Tibial nerve (tissue), 4 donors: Measurements from ENCODE around the gene HS6ST1. TPM values are rescaled to one million over a fixed set of nuclear protein-coding genes. Genes with fewer than 3 reads are reported as not detected.
A peak's percentile ranks its signal among the peaks of the same experiment; 100 is the strongest.

Experiments
- DNase-seq, 2 donors: peaks; one replicate each; pipeline ENCODE4 v3.0.0-alpha.2; 2019; ENCODE audit warnings: low spot score in 2 of 2
- H3K27ac ChIP-seq, 4 donors: fragments of 200-600 bp; sonication (generic) in 3 of 4; one replicate each; pipeline ENCODE4 v1.5.1; 2017 to 2019; ENCODE audit warnings: mild to moderate bottlenecking in 1 of 4
- H3K27me3 ChIP-seq, 2 donors: fragments of 200-600 bp; sonication (generic) in 1 of 2; one replicate each; pipeline versions ENCODE4 v1.5.1 to v1.6.0; 2017 to 2019
- H3K36me3 ChIP-seq, 3 donors: fragments of 200-600 bp; sonication (generic); one replicate each; pipeline ENCODE4 v1.5.1; 2018 to 2019
- H3K4me1 ChIP-seq, 4 donors: fragments of 200-600 bp; sonication (generic) in 3 of 4; one replicate each; pipeline ENCODE4 v1.5.1; 2017 to 2019
- H3K4me3 ChIP-seq, 4 donors: fragments of 200-600 bp; sonication (generic) in 3 of 4; one replicate each; pipeline ENCODE4 v1.5.1; 2017 to 2019; ENCODE audit warnings: mild to moderate bottlenecking in 1 of 4, moderate library complexity in 1 of 4
- H3K9me3 ChIP-seq, 4 donors: fragments of 200-600 bp; sonication (generic) in 3 of 4; one replicate each; pipeline ENCODE4 v1.5.1; 2017 to 2019
- CTCF ChIP-seq, 5 experiments: fragments of 200-600 bp in 3 of 5; fragments of 450-650 bp in 2 of 5; sonication (generic) in 3 of 5; IDR thresholded peaks; one replicate each; pipeline ENCODE4 v1.5.1; 2016 to 2019; ENCODE audit warnings: antibody characterized with exemption in 5 of 5, mild to moderate bottlenecking in 3 of 5, moderate library complexity in 2 of 5
- EP300 ChIP-seq, 2 donors: sonication (generic); formaldehyde crosslinking; IDR thresholded peaks; one replicate each; pipeline ENCODE4 v1.6.1; 2017; ENCODE audit warnings: antibody characterized with exemption in 2 of 2, mild to moderate bottlenecking in 1 of 2
- POLR2A ChIP-seq, 2 donors: fragments of 450-650 bp; IDR thresholded peaks; one replicate each; pipeline ENCODE4 v1.6.1; 2017; ENCODE audit warnings: antibody characterized with exemption in 2 of 2, mild to moderate bottlenecking in 2 of 2, moderate library complexity in 2 of 2
- WGBS, 2 donors: methylation state at CpG; one replicate each; pipeline ENCODE4 v1.1.5; 2018; 5-methylcytosine and 5-hydroxymethylcytosine counted together
- total RNA-seq, 4 donors: library from RNA; depleted of rRNA; stranded (reverse); fragments of >200 nt; gene quantifications; one replicate each; pipeline ENCODE4 v1.1.0, GENCODE V29; 2016

HS6ST1 gene
- total RNA-seq, 4 donors from 2014 or later = 21.6 to 51.6 (median 39.3) TPM

- 90 to 97% methylated on average over 2 to 8 of the region's 8 CpGs for WGBS, 2 donors
- peaks cover 0 to 24% (median 7%) of the 10 kb centered on the region in 4 donors for H3K4me1 ChIP-seq
- DNase-seq = no peak
Measured at GRCh38 chr2:128364441-128364911, 45.8 kb upstream of the HS6ST1 start.

GRCh38 chr2:128363934-128364361 is 45.3 kb upstream of the HS6ST1 start:
- Histone ChIP-seq H3K4me1 (peaks cover 0 to 19% (median 7%) of the 10 kb centered on the region in 4 donors), H3K9me3 (no peaks in the 10 kb centered on the region), H3K27ac (peak overlapping the region in 1 of 4 donors; percentile 10), H3K27me3 (no peaks in the 10 kb centered on the region), H3K4me3 (no peak overlapping the region), H3K36me3 (no peaks in the 10 kb centered on the region)
- no peak for DNase-seq
- TF ChIP-seq EP300 (IDR thresholded peaks at IDR 0.05) (no peak), CTCF (IDR thresholded peaks at IDR 0.05) (no peak), POLR2A (IDR thresholded peaks at IDR 0.05) (no peak)
- 74% methylated on average over 10 to 11 of the region's 11 CpGs for WGBS, 2 donors

More at GRCh38 chr2:128364441-128364911, 45.8 kb upstream of the HS6ST1 start:
- H3K27ac ChIP-seq = no peak overlapping the region
- TF ChIP-seq CTCF (IDR thresholded peaks at IDR 0.05) (no peak), POLR2A (IDR thresholded peaks at IDR 0.05) (no peak), EP300 (IDR thresholded peaks at IDR 0.05) (no peak)
- no peaks in the 10 kb centered on the region for H3K27me3 ChIP-seq
- H3K36me3 ChIP-seq = no peaks in the 10 kb centered on the region
- no peaks in the 10 kb centered on the region for H3K9me3 ChIP-seq
- no peak overlapping the region for H3K4me3 ChIP-seq

- no peak overlapping the region for H3K4me3 ChIP-seq
- WGBS, 2 donors = 7 to 25% methylated on average over 6 of the region's 6 CpGs
- TF ChIP-seq POLR2A (IDR thresholded peaks at IDR 0.05) = no peak
Measured at GRCh38 chr2:128362889-128363228, 44.2 kb upstream of the HS6ST1 start.

GRCh38 chr2:128362176-128362888 is 43.7 kb upstream of the HS6ST1 start:
- peak overlapping the region in 2 of 4 donors; percentile 8 to 70 for H3K27ac ChIP-seq
- peaks cover 0 to 19% (median 7%) of the 10 kb centered on the region in 4 donors for H3K4me1 ChIP-seq
- TF ChIP-seq POLR2A (IDR thresholded peaks at IDR 0.05) (no peak), EP300 (IDR thresholded peaks at IDR 0.05) (no peak), CTCF (IDR thresholded peaks at IDR 0.05) (no peak)
- no peaks in the 10 kb centered on the region for H3K27me3 ChIP-seq
- no peaks in the 10 kb centered on the region for H3K9me3 ChIP-seq
- no peaks in the 10 kb centered on the region for H3K36me3 ChIP-seq
- 44 to 54% methylated on average over 12 of the region's 12 CpGs for WGBS, 2 donors
- DNase-seq = no peak
- no peak overlapping the region for H3K4me3 ChIP-seq

More at GRCh38 chr2:128362889-128363228, 44.2 kb upstream of the HS6ST1 start:
- DNase-seq = no peak
- no peaks in the 10 kb centered on the region for H3K9me3 ChIP-seq
- no peaks in the 10 kb centered on the region for H3K36me3 ChIP-seq
- H3K4me1 ChIP-seq = peaks cover 0 to 19% (median 7%) of the 10 kb centered on the region in 4 donors
- H3K27me3 ChIP-seq = no peaks in the 10 kb centered on the region
- H3K27ac ChIP-seq = peak overlapping the region in 2 of 4 donors; percentile 8 to 70

GRCh38 chr2:128361376-128362131 is 42.9 kb upstream of the HS6ST1 start:
- Histone ChIP-seq H3K36me3 (no peaks in the 10 kb centered on the region), H3K9me3 (no peaks in the 10 kb centered on the region), H3K27ac (no peak overlapping the region), H3K4me1 (peaks cover 0 to 19% (median 7%) of the 10 kb centered on the region in 4 donors), H3K27me3 (no peaks in the 10 kb centered on the region), H3K4me3 (no peak overlapping the region)
- DNase-seq = no peak
- TF ChIP-seq CTCF (IDR thresholded peaks at IDR 0.05) (no peak), POLR2A (IDR thresholded peaks at IDR 0.05) (no peak), EP300 (IDR thresholded peaks at IDR 0.05) (no peak)
- WGBS, 2 donors = 86 to 92% methylated on average over 12 to 14 of the region's 14 CpGs
